22Rv1 (cell line): ENCODE data around the gene CFAP298.
"Not testable (repeated sequence)": the region's sequence is repeated elsewhere in the genome, so short reads cannot be mapped to it uniquely, and the experiment has no call there.

Source experiments
- CTCF ChIP-seq: fragments of 450-650 bp; IDR thresholded peaks from 2 replicates; pipeline ENCODE4 v1.5.1; 2017; ENCODE audit warnings: mild to moderate bottlenecking
- ZFX ChIP-seq: fragments of 450-650 bp; IDR thresholded peaks from 2 replicates; pipeline ENCODE4 v1.6.1; 2017; ENCODE audit warnings: antibody characterized with exemption, borderline replicate concordance

DNA sequence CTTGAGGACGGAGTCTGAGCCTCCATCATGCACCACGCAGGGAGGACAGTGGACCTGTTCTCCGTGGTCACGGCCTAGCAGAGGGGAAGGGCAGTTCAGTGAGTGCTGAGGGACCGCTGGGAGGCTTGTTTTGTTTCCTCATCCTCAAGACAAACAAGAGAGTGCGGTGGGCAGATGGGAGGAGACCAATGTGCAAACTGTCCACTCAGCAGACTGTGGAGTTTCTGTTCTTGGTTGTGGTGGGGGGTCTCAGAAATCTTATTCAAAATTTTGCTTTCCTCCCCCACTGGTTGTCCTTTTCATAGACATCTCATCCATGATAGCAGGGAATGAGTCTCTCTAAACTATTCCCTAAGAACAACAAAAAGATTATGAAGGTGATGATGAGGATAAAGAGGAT, 6.0 kb upstream of the CFAP298 start:
- TF ChIP-seq CTCF, ZFX: not testable (repeated sequence)
